Head of caudate nucleus (tissue), 42 donors: ENCODE measurements around the gene ING2.
"Not testable (repeated sequence)": the region's sequence is repeated elsewhere in the genome, so short reads cannot be mapped to it uniquely, and the experiment has no call there.

ENCODE experiments used
- DNase-seq, 42 donors: peaks; one replicate each; pipeline versions ENCODE4 v3.0.0 to v3.0.0-alpha.2; 2020 to 2021; ENCODE audit warnings: mixed read lengths in 7 of 42
- intact Hi-C: fragments of 100-400 bp; cut with DNase I; formaldehyde crosslinking; loops from one replicate; pipeline ENCODE4 v1.15.0; 2022

Gene ING2

DNA sequence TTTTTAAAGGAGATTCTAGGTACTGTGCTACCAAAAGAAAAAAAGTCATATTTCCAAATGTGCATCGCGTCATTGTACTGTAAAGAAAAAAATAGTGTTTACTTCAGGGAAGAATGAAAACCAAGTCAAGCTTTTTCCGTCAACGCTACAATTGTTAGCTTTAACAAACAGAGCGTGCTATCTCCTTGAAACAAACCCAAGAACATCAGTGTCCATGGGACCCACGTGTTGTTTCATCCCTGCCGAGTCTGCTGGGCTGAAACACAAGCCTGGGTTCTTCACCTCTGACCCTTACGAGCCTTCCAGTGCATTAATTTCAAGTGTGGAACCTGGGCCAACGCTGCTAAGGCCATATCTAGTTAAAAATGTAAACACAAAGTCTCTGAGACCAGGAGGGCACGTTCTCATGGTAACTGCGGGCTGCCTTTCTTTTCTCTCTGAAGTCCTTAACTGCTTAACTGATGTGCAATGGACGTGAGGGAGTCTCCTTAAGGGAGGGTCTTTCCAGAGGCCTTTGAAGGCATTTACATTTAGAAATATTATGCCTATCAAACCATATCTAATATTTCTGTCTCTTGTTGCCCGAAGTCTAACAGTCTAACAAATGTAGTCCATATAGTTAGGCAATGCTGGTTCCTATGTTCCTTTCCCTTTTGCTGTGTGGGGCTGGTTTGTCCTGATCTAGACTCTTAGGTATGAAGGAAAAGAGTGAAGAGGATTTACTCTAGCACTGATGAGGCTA, 36.3 kb downstream of the ING2 start:
- no peak for DNase-seq

GRCh38 chr4:183541752-183542040, 36.8 kb downstream of the ING2 start:
- intact Hi-C loops, result no loop called here
- DNase-seq, result no peak

More for the DNA sequence above, 36.3 kb downstream of the ING2 start:
- intact Hi-C loops, result no loop called here

DNA sequence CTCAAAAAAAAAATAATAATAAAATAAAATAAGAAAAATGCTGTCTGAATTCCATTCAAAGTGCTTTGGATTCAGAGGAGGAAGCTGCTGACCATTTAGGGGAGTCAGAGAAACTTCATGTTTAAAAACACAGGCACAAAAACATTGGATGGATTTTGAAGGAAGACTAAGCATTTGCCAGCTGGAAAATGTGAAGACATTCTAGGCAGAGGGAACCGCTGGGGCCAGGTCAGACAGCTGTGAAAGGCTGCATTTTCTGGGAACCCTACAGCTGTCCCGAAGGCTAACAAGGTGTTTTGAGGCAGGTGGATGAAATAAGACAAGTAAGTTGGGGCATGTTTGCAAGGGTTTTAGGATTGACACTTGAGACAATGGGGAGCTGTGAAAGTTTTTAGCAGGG, 38.6 kb downstream of the ING2 start:
- intact Hi-C loops, result no loop called here
- no peak for DNase-seq

GRCh38 chr4:183544109-183544508, 39.3 kb downstream of the ING2 start:
- intact Hi-C loops, result no loop called here
- no peak for DNase-seq

DNA sequence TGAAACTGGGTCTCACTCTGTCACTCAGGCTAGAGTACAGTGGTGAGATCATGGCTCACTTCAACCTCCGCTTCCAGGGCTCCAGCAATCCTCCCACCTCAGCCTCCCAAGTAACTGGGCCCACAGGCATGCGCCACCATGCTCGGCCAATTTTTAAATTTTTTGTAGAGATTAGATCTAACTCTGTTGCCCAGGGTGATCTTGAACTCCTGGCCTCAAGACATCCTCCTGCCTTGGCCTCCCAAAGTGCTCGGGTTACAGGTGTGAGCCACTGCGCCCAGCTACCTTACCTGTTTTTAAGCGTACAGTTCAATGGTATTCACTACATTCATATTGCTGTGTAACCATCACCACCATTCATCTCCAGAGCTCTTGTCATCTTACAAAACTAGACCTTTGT, 41.5 kb downstream of the ING2 start:
- intact Hi-C loops, result no loop called here
- no peak for DNase-seq

GRCh38 chr4:183548306-183548705, 43.4 kb downstream of the ING2 start:
- intact Hi-C loops, result no loop called here

DNA sequence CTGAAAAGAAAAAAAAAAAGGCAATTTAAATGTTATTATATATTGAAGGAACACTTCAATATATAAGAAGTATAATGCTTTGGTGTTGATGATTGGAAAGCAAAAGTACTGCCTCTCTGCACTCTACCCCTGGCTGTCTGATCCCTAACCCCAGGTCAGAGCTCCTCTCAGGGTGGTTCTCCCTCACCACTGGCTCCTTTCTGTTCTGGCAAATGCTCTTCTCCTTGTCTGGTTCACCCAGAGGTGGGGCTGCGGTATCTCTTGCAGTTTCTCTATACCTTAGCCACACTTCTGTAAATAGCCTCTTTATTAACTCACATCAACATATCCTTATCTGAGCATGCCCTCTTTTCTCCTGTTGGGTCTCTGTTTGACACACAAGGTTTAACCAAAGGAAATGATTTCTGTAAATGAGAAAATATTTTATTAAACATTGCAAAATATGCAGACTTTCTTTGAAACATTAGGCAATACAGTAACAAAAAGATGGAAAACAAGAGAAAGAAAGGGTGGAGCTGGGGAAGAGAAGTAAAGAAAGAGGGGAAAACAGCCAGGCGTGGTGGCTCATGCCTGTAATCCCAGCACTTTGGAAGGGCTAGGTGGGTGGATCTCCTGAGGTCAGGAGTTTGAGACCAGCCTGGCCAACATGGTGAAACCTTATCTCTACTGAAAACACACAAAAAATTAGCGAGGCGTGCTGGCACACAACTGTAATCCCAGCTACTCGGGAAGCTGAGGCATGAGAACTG, 45.7 kb downstream of the ING2 start:
- no peak for DNase-seq
- intact Hi-C loops, result no loop called here

More at GRCh38 chr4:183548306-183548705, 43.4 kb downstream of the ING2 start:
- no peak for DNase-seq

- intact Hi-C loops, result no loop called here
Observed at GRCh38 chr4:183552274-183553146, 47.7 kb downstream of the ING2 start.

DNA sequence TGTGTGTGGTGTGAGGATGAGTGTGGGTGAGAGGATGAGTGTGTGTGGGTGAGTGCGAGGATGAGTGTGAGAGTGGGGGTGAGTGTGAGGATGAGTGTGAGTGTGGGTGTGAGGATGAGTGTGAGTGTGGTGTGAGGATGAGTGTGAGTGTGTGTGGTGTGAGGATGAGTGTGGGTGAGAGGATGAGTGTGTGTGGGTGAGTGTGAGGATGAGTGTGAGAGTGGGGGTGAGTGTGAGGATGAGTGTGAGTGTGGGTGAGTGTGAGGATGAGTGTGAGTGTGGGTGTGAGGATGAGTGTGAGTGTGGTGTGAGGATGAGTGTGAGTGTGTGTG, 48.3 kb downstream of the ING2 start:
- intact Hi-C loops, DNase-seq: not testable (repeated sequence)

More at GRCh38 chr4:183552274-183553146, 47.7 kb downstream of the ING2 start:
- DNase-seq, result no peak

DNA sequence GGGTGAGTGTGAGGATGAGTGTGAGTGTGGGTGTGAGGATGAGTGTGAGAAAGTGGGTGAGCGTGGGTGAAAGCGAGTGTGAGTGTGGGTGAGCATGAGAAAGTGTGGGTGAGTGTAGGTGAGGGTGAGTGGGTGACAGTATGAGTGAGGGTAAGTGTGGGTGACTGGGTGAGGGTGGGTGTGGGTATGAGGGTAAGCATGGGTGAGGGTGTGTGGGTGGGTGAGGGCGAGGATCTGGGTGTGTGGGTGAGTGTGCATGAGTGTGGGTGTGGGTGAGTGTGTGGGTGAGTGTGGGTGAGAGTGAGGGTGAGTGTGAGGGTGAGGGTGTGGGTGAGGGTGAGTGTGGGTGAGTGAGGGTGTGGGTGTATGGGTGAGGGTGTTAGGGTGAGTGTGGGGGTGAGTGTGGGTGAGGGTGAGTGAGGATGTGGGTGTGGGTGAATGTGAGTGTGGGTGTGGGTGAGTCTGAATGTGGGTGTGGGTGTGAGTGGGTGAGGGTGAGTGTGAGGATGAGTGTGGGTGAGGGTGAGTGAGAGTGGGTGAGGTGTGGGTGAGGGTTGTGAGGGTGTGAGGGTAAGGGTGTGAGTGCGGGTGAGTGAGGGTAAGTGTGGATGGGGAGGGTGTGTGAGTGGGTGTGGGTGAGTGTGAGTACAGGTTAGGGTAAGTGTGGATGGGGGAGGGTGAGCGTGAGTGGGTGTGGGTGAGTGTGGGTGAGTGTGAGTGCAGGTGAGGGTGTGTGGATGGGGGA, 48.9 kb downstream of the ING2 start:
- intact Hi-C loops, result no loop called here
- DNase-seq, result no peak

GRCh38 chr4:183554346-183554686, 49.5 kb downstream of the ING2 start:
- DNase-seq, result no peak
- intact Hi-C loops, result no loop called here

GRCh38 chr4:183554878-183555585, 50.2 kb downstream of the ING2 start:
- intact Hi-C loops, result no loop called here
- DNase-seq, result no peak

GRCh38 chr4:183556947-183557346, 52.1 kb downstream of the ING2 start:
- no peak for DNase-seq
- intact Hi-C loops, result no loop called here

GRCh38 chr4:183557611-183558010, 52.8 kb downstream of the ING2 start:
- intact Hi-C loops, result no loop called here
- DNase-seq, result no peak

DNA sequence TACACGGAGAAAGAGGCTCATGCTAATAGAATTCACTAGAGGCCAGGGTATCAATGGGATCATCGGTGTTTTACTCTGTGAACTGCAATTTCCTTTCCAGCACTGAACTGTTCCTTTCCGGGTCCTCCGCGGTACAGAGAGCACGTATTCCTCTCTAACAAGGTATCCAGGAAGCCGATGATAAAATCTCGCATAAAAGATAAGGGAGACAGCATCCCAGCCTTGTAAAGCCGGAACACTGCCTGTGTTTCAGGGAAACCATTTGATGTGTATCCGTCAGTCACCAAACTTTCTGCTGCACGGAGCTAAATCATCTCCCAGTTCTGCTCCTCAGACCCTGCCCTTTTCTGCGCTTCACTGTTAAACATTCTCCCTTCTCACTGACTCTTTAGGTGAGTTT, 54.0 kb downstream of the ING2 start:
- intact Hi-C loops, result no loop called here
- no peak for DNase-seq

DNA sequence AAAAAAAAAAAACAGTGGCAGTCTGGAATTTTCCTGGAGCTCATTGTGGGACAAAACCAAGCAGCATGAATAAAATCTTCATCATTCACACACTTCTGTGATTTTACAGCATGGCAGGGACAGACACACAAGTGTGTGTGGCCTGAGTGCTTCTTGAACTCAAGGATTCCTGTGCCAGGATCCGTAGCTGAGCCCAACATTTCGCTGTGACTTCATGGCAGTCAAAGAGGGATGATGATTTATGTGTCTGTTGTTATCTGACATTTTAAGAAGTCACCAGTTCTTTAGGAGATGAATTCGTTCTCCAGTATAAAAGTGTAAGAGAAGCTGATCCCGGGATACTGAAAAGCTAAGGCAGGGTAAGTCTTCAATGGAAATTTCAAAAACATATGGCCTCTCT, 57.0 kb downstream of the ING2 start:
- no peak for DNase-seq
- intact Hi-C loops, result no loop called here
